HepG2 (cell line): ENCODE data around the gene CCDC142. TPM values are rescaled to one million over a fixed set of nuclear protein-coding genes. Genes with fewer than 3 reads are reported as not detected.

Experiments used
- ETV5 ChIP-seq: IDR thresholded peaks from 2 replicates; pipeline ENCODE4 v1.6.1; 2018; ENCODE audit warnings: missing biosample characterization, missing genetic modification reagents, inconsistent platforms, borderline replicate concordance
- HOXA3 ChIP-seq: sonication (generic); formaldehyde crosslinking; IDR thresholded peaks from 2 replicates; pipeline ENCODE4 v1.5.0; 2020; ENCODE audit warnings: missing genetic modification reagents
- KAT8 ChIP-seq: IDR thresholded peaks from 2 replicates; pipeline ENCODE4 v1.6.1; 2016; ENCODE audit warnings: missing genetic modification reagents, missing compliant biosample characterization
- NR2F6 ChIP-seq, 2 experiments: IDR thresholded peaks; 2 replicates each; pipeline ENCODE4 v1.6.1; 2016; ENCODE audit warnings: antibody characterized with exemption in 1 of 2, mild to moderate bottlenecking in 1 of 2
- SMARCE1 ChIP-seq: fragments of 450-650 bp; IDR thresholded peaks from 2 replicates; pipeline ENCODE4 v1.6.1; 2017; ENCODE audit warnings: borderline replicate concordance
- TBX3 ChIP-seq: fragments of 450-650 bp; IDR thresholded peaks from 2 replicates; pipeline ENCODE4 v1.6.1; 2017; ENCODE audit warnings: antibody characterized with exemption, mild to moderate bottlenecking, inconsistent platforms, borderline replicate concordance
- TFDP1 ChIP-seq: IDR thresholded peaks from 2 replicates; pipeline ENCODE4 v1.6.1; 2016; ENCODE audit warnings: missing compliant biosample characterization, missing genetic modification reagents, borderline replicate concordance
- ZNF256 ChIP-seq: sonication (generic); formaldehyde crosslinking; conservative IDR thresholded peaks from 2 replicates; pipeline ENCODE4 v1.4.0; 2020; ENCODE audit warnings: missing genetic modification reagents
- ZNF350 ChIP-seq: sonication (generic); formaldehyde crosslinking; IDR thresholded peaks from 2 replicates; pipeline ENCODE4 v1.4.0; 2020; ENCODE audit warnings: mild to moderate bottlenecking, low read depth, missing genetic modification reagents, borderline replicate concordance
- ZSCAN12 ChIP-seq: sonication (generic); formaldehyde crosslinking; IDR thresholded peaks from 2 replicates; pipeline ENCODE4 v1.9.0; 2021; ENCODE audit warnings: mild to moderate bottlenecking, missing genetic modification reagents
- polyA plus RNA-seq, 8 experiments: library from polyadenylated mRNA; depleted of rRNA in 3 of 8; stranded (reverse) in 7 of 8; unstranded in 1 of 8; fragments of >200 nt; fragmentation: Illumina TruSeq in 4 of 8; extraction: Trizol in 4 of 8; gene quantifications; 2 replicates each; pipeline versions ENCODE4 v1.2.1 to v1.2.3, GENCODE V29; 2011 to 2016; ENCODE audit warnings: low read depth in 4 of 8, missing spikeins in 1 of 8, mixed read lengths in 1 of 8; ENCODE audit not compliant: insufficient read depth in 1 of 8
- total RNA-seq, 5 experiments: library from RNA; depleted of rRNA; stranded (reverse); fragments of >200 nt; fragmentation: Illumina TruSeq; extraction: Trizol; gene quantifications; 2 replicates each; pipeline ENCODE4 v1.2.3, GENCODE V29; 2016; ENCODE audit warnings: low read depth in 1 of 5
- TF ChIP-seq, protein P1 (sequence below): sonication (generic); formaldehyde crosslinking; IDR thresholded peaks from 2 replicates; pipeline ENCODE4 v1.9.0; 2021; ENCODE audit warnings: mild to moderate bottlenecking, missing genetic modification reagents
- TF ChIP-seq, protein P2 (sequence below): sonication (generic); formaldehyde crosslinking; IDR thresholded peaks from 2 replicates; pipeline ENCODE4 v1.5.1; 2020; ENCODE audit warnings: mild to moderate bottlenecking, missing genetic modification reagents
- TF ChIP-seq, protein P3 (sequence below): sonication (generic); formaldehyde crosslinking; IDR thresholded peaks from 2 replicates; pipeline ENCODE4 v1.4.0; 2020; ENCODE audit warnings: missing genetic modification reagents

The CCDC142 gene
- total and polyA plus RNA-seq, 2 of the 13 experiments (the other 11 are each of a cell fraction or from before 2014, with no cell fraction given), result 14.7 to 30.4 TPM

DNA sequence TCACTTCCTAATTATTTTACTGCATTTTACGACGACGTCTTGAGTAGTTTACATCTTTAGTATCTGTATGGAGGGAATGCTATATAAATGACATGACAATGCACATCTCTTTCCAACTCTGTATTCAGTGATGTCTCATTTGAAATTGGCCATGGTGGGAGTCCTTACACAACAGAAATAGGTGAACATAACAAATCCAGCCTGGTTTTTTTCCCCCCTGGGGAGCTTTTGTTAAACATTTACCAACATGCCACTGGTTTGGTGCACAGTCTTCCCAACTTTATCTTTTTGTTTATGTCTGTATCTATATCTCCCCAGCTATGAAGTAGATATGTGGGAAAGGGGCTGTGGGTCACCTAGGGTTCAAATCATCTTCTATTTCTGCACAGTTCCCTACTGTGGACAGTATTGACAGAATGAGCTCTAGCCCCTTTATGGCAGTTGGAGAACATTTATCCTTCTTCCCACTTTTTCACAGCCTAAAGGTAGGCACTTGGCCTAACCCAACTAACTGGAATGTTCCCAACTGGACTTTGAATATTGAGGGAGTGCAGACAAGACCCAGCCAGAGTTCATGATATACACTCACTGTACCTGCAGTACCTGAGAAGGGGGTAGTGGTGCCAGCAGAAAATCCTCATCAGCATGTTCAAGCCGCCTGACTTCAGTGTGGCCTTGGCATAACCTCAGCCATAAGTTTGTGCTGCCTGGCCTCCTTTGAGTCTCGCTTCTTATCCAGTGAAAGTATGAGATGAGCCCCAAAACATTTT lies 35.4 kb downstream of the CCDC142 start (continued):
- TF ChIP-seq, protein P1, sequence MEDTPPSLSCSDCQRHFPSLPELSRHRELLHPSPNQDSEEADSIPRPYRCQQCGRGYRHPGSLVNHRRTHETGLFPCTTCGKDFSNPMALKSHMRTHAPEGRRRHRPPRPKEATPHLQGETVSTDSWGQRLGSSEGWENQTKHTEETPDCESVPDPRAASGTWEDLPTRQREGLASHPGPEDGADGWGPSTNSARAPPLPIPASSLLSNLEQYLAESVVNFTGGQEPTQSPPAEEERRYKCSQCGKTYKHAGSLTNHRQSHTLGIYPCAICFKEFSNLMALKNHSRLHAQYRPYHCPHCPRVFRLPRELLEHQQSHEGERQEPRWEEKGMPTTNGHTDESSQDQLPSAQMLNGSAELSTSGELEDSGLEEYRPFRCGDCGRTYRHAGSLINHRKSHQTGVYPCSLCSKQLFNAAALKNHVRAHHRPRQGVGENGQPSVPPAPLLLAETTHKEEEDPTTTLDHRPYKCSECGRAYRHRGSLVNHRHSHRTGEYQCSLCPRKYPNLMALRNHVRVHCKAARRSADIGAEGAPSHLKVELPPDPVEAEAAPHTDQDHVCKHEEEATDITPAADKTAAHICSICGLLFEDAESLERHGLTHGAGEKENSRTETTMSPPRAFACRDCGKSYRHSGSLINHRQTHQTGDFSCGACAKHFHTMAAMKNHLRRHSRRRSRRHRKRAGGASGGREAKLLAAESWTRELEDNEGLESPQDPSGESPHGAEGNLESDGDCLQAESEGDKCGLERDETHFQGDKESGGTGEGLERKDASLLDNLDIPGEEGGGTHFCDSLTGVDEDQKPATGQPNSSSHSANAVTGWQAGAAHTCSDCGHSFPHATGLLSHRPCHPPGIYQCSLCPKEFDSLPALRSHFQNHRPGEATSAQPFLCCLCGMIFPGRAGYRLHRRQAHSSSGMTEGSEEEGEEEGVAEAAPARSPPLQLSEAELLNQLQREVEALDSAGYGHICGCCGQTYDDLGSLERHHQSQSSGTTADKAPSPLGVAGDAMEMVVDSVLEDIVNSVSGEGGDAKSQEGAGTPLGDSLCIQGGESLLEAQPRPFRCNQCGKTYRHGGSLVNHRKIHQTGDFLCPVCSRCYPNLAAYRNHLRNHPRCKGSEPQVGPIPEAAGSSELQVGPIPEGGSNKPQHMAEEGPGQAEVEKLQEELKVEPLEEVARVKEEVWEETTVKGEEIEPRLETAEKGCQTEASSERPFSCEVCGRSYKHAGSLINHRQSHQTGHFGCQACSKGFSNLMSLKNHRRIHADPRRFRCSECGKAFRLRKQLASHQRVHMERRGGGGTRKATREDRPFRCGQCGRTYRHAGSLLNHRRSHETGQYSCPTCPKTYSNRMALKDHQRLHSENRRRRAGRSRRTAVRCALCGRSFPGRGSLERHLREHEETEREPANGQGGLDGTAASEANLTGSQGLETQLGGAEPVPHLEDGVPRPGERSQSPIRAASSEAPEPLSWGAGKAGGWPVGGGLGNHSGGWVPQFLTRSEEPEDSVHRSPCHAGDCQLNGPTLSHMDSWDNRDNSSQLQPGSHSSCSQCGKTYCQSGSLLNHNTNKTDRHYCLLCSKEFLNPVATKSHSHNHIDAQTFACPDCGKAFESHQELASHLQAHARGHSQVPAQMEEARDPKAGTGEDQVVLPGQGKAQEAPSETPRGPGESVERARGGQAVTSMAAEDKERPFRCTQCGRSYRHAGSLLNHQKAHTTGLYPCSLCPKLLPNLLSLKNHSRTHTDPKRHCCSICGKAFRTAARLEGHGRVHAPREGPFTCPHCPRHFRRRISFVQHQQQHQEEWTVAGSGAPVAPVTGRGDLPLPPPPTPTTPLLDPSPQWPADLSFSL (CRISPR knock-in tag), result 0 out of 2 replicates have a peak, but pooled peaks have one; percentile 25
- TF ChIP-seq, protein P2, sequence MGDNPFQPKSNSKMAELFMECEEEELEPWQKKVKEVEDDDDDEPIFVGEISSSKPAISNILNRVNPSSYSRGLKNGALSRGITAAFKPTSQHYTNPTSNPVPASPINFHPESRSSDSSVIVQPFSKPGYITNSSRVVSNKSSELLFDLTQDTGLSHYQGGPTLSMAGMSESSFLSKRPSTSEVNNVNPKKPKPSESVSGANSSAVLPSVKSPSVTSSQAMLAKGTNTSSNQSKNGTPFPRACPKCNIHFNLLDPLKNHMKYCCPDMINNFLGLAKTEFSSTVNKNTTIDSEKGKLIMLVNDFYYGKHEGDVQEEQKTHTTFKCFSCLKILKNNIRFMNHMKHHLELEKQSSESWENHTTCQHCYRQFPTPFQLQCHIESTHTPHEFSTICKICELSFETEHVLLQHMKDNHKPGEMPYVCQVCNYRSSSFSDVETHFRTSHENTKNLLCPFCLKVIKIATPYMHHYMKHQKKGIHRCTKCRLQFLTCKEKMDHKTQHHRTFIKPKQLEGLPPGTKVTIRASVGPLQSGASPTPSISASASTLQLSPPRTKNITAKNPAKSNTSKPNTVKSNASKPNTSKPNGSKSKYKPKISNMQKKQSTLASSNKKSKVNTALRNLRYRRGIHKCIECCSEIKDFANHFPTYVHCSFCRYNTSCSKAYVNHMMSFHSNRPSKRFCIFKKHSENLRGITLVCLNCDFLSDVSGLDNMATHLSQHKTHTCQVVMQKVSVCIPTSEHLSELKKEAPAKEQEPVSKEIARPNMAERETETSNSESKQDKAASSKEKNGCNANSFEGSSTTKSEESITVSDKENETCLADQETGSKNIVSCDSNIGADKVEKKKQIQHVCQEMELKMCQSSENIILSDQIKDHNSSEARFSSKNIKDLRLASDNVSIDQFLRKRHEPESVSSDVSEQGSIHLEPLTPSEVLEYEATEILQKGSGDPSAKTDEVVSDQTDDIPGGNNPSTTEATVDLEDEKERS (CRISPR knock-in tag), result peak; percentile 37; the same call in 1 of the 2 replicates
- TF ChIP-seq TFDP1 (CRISPR knock-in tag) (no peak; the same call in 1 of the 2 replicates), ETV5 (CRISPR knock-in tag) (no peak), KAT8 (CRISPR knock-in tag) (peak; percentile 61; the same call in 1 of the 2 replicates), ZNF256 (CRISPR knock-in tag) (no peak), ZNF350 (CRISPR knock-in tag) (no peak), NR2F6 (IDR thresholded peaks at IDR 0.05) (0 out of 2 replicates have a peak, but pooled peaks have one; percentile 23), NR2F6 (CRISPR knock-in tag; IDR thresholded peaks at IDR 0.05) (peak; percentile 69), SMARCE1 (no peak), ZSCAN12 (no peak), HOXA3 (CRISPR knock-in tag) (peak; percentile 37; the same call in 1 of the 2 replicates), TBX3 (no peak)
- TF ChIP-seq, protein P3, sequence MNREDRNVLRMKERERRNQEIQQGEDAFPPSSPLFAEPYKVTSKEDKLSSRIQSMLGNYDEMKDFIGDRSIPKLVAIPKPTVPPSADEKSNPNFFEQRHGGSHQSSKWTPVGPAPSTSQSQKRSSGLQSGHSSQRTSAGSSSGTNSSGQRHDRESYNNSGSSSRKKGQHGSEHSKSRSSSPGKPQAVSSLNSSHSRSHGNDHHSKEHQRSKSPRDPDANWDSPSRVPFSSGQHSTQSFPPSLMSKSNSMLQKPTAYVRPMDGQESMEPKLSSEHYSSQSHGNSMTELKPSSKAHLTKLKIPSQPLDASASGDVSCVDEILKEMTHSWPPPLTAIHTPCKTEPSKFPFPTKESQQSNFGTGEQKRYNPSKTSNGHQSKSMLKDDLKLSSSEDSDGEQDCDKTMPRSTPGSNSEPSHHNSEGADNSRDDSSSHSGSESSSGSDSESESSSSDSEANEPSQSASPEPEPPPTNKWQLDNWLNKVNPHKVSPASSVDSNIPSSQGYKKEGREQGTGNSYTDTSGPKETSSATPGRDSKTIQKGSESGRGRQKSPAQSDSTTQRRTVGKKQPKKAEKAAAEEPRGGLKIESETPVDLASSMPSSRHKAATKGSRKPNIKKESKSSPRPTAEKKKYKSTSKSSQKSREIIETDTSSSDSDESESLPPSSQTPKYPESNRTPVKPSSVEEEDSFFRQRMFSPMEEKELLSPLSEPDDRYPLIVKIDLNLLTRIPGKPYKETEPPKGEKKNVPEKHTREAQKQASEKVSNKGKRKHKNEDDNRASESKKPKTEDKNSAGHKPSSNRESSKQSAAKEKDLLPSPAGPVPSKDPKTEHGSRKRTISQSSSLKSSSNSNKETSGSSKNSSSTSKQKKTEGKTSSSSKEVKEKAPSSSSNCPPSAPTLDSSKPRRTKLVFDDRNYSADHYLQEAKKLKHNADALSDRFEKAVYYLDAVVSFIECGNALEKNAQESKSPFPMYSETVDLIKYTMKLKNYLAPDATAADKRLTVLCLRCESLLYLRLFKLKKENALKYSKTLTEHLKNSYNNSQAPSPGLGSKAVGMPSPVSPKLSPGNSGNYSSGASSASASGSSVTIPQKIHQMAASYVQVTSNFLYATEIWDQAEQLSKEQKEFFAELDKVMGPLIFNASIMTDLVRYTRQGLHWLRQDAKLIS (CRISPR knock-in tag), result no peak
